BLaER1 treated with 17β-estradiol and CSF1 and Interleukin-3, amounts not matched to agents 10 nM and 100 nM (cell line): ENCODE data around the gene GFRA4.

ENCODE experiments used
- H3K27ac ChIP-seq, 11 experiments: shearing (Covaris generic); formaldehyde crosslinking; 2 replicates each; pipeline ENCODE4 v1.8.1; 2022
- H3K27me3 ChIP-seq, 11 experiments: shearing (Covaris generic); formaldehyde crosslinking; 2 replicates each; pipeline ENCODE4 v1.8.1; 2022
- H3K36me3 ChIP-seq, 11 experiments: shearing (Covaris generic); formaldehyde crosslinking; 2 replicates each; pipeline ENCODE4 v1.8.1; 2022
- H3K4me1 ChIP-seq, 10 experiments: shearing (Covaris generic); formaldehyde crosslinking; 2 replicates each; pipeline ENCODE4 v1.8.1; 2022
- H3K4me2 ChIP-seq, 11 experiments: shearing (Covaris generic); formaldehyde crosslinking; 2 replicates each; pipeline ENCODE4 v1.8.1; 2022
- H3K4me3 ChIP-seq, 10 experiments: shearing (Covaris generic); formaldehyde crosslinking; 2 replicates each; pipeline ENCODE4 v1.8.1; 2022
- H3K9ac ChIP-seq, 11 experiments: shearing (Covaris generic); formaldehyde crosslinking; 2 replicates each; pipeline ENCODE4 v1.8.1; 2022
- H3K9me3 ChIP-seq, 11 experiments: shearing (Covaris generic); formaldehyde crosslinking; replicated peaks in 1 of 11; 2 replicates each; pipeline ENCODE4 v1.8.1; 2022
- H4K20me1 ChIP-seq, 11 experiments: shearing (Covaris generic); formaldehyde crosslinking; 2 replicates each; pipeline ENCODE4 v1.8.1; 2022
- Cebpa-rat ChIP-seq, 11 experiments: shearing (Covaris generic); IDR thresholded peaks; 2 replicates each; pipeline ENCODE4 v1.8.1; 2022

GFRA4 gene

GRCh38 chr20:3706774-3707507, 43.7 kb upstream of the GFRA4 start:
- Histone ChIP-seq H3K4me2 (peak overlapping the region in 5 of 11 experiments; percentile 8 to 99 (median 95); a peak in 6 of 22 replicates), H3K9ac (peak overlapping the region in 3 of 11 experiments; percentile 19 to 68 (median 26); a peak in 3 of 22 replicates), H3K9me3 (no peaks in the 10 kb centered on the region), H3K27me3 (no peaks in the 10 kb centered on the region), H4K20me1 (peaks cover 0 to 61% (median 0%) of the 10 kb centered on the region in 11 experiments; a peak in 6 of 22 replicates), H3K4me3 (peak overlapping the region in 1 of 10 experiments; percentile 60; a peak in 1 of 20 replicates), H3K27ac (peak overlapping the region in 2 of 11 experiments; percentile 1 to 6; a peak in 2 of 22 replicates), H3K36me3 (peaks cover 0 to 69% (median 0%) of the 10 kb centered on the region in 11 experiments; a peak in 6 of 22 replicates), H3K4me1 (peaks cover 10 to 68% (median 32%) of the 10 kb centered on the region in 10 experiments; a peak in 19 of 20 replicates)
- no peak for TF ChIP-seq Cebpa-rat (IDR thresholded peaks at IDR 0.05)

GRCh38 chr20:3705970-3706739, 43.0 kb upstream of the GFRA4 start:
- no peaks in the 10 kb centered on the region for H3K27me3 ChIP-seq
- peaks cover 0 to 69% (median 0%) of the 10 kb centered on the region in 11 experiments; a peak in 6 of 22 replicates for H4K20me1 ChIP-seq
- H3K9me3 ChIP-seq: no peaks in the 10 kb centered on the region
- peaks cover 0 to 77% (median 0%) of the 10 kb centered on the region in 11 experiments; a peak in 6 of 22 replicates for H3K36me3 ChIP-seq
- H3K9ac ChIP-seq: 0 out of 22 replicates have a peak overlapping the region, but pooled peaks of 1 of the 11 experiments have one; percentile 2
- H3K27ac ChIP-seq: no peak overlapping the region
- no peak overlapping the region for H3K4me3 ChIP-seq
- H3K4me2 ChIP-seq: peak overlapping the region in 3 of 11 experiments; percentile 95 to 99 (median 96); a peak in 6 of 22 replicates
- TF ChIP-seq Cebpa-rat (IDR thresholded peaks at IDR 0.05): no peak
- peaks cover 10 to 60% (median 24%) of the 10 kb centered on the region in 10 experiments; a peak in 19 of 20 replicates for H3K4me1 ChIP-seq

GRCh38 chr20:3705491-3705969, 42.3 kb upstream of the GFRA4 start:
- H4K20me1 ChIP-seq: peaks cover 0 to 73% (median 0%) of the 10 kb centered on the region in 11 experiments; a peak in 6 of 22 replicates
- H3K27me3 ChIP-seq: no peaks in the 10 kb centered on the region
- H3K4me2 ChIP-seq: peak overlapping the region in 2 of 11 experiments; percentile 95 to 96; a peak in 3 of 22 replicates
- no peak overlapping the region for H3K4me3 ChIP-seq
- peak overlapping the region in 1 of 11 experiments; percentile 2; a peak in 1 of 22 replicates for H3K9ac ChIP-seq
- no peaks in the 10 kb centered on the region for H3K9me3 ChIP-seq
- H3K36me3 ChIP-seq: peaks cover 0 to 83% (median 0%) of the 10 kb centered on the region in 11 experiments; a peak in 6 of 22 replicates
- no peak overlapping the region for H3K27ac ChIP-seq
- peaks cover 6 to 54% (median 18%) of the 10 kb centered on the region in 10 experiments; a peak in 19 of 20 replicates for H3K4me1 ChIP-seq
- no peak for TF ChIP-seq Cebpa-rat (IDR thresholded peaks at IDR 0.05)

- Histone ChIP-seq H3K4me3 (no peak overlapping the region), H3K27ac (no peak overlapping the region), H3K4me2 (no peak overlapping the region), H3K4me1 (peaks cover 0 to 39% (median 4%) of the 10 kb centered on the region in 10 experiments; a peak in 10 of 20 replicates), H3K36me3 (peaks cover 0 to 97% (median 0%) of the 10 kb centered on the region in 11 experiments; a peak in 6 of 22 replicates), H4K20me1 (peaks cover 0 to 87% (median 0%) of the 10 kb centered on the region in 11 experiments; a peak in 6 of 22 replicates), H3K9me3 (no peaks in the 10 kb centered on the region), H3K9ac (no peak overlapping the region), H3K27me3 (no peaks in the 10 kb centered on the region)
- TF ChIP-seq Cebpa-rat (IDR thresholded peaks at IDR 0.05): no peak
Observed at GRCh38 chr20:3704087-3704486, 40.9 kb upstream of the GFRA4 start.

- peaks cover 0 to 100% (median 0%) of the 10 kb centered on the region in 11 experiments; a peak in 6 of 22 replicates for H3K36me3 ChIP-seq
- H3K27ac ChIP-seq: no peak overlapping the region
- no peaks in the 10 kb centered on the region for H3K27me3 ChIP-seq
- H3K4me1 ChIP-seq: peaks cover 0 to 26% (median 4%) of the 10 kb centered on the region in 10 experiments; a peak in 10 of 20 replicates
- H3K9ac ChIP-seq: no peak overlapping the region
- no peak overlapping the region for H3K4me2 ChIP-seq
- H3K9me3 ChIP-seq: 0 out of 22 replicates have a peak, but pooled peaks cover 0 to under 1% (median 0%) of the 10 kb centered on the region in 11 experiments
- TF ChIP-seq Cebpa-rat (IDR thresholded peaks at IDR 0.05): no peak
- no peak overlapping the region for H3K4me3 ChIP-seq
- peaks cover 0 to 98% (median 0%) of the 10 kb centered on the region in 11 experiments; a peak in 6 of 22 replicates for H4K20me1 ChIP-seq
Observed at GRCh38 chr20:3702611-3703391, 39.6 kb upstream of the GFRA4 start.

GRCh38 chr20:3701061-3701998, 38.1 kb upstream of the GFRA4 start:
- no peak for TF ChIP-seq Cebpa-rat (IDR thresholded peaks at IDR 0.05)
- peaks cover 0 to 14% (median under 1%) of the 10 kb centered on the region in 11 experiments; a peak in 6 of 22 replicates for H3K9me3 ChIP-seq
- peaks cover 0 to 12% (median 0%) of the 10 kb centered on the region in 10 experiments; a peak in 6 of 20 replicates for H3K4me1 ChIP-seq
- no peaks in the 10 kb centered on the region for H3K27me3 ChIP-seq
- H3K27ac ChIP-seq: no peak overlapping the region
- no peak overlapping the region for H3K4me2 ChIP-seq
- no peak overlapping the region for H3K4me3 ChIP-seq
- no peak overlapping the region for H3K9ac ChIP-seq
- H4K20me1 ChIP-seq: peaks cover 0 to 98% (median 0%) of the 10 kb centered on the region in 11 experiments; a peak in 6 of 22 replicates
- H3K36me3 ChIP-seq: peaks cover 0 to 100% (median 0%) of the 10 kb centered on the region in 11 experiments; a peak in 6 of 22 replicates

GRCh38 chr20:3699037-3699436, 35.8 kb upstream of the GFRA4 start:
- no peaks in the 10 kb centered on the region for H3K27me3 ChIP-seq
- peaks cover 0 to 97% (median 0%) of the 10 kb centered on the region in 11 experiments; a peak in 7 of 22 replicates for H4K20me1 ChIP-seq
- no peak for TF ChIP-seq Cebpa-rat (IDR thresholded peaks at IDR 0.05)
- peaks cover 0 to 100% (median 0%) of the 10 kb centered on the region in 11 experiments; a peak in 6 of 22 replicates for H3K36me3 ChIP-seq
- H3K9me3 ChIP-seq: peaks cover 0 to 16% (median 3%) of the 10 kb centered on the region in 11 experiments; a peak in 6 of 22 replicates
- H3K4me2 ChIP-seq: no peak overlapping the region
- H3K4me1 ChIP-seq: no peaks in the 10 kb centered on the region
- no peak overlapping the region for H3K9ac ChIP-seq
- no peak overlapping the region for H3K4me3 ChIP-seq
- H3K27ac ChIP-seq: no peak overlapping the region
